Measurements from ENCODE around the gene DIABLO.

DNA sequence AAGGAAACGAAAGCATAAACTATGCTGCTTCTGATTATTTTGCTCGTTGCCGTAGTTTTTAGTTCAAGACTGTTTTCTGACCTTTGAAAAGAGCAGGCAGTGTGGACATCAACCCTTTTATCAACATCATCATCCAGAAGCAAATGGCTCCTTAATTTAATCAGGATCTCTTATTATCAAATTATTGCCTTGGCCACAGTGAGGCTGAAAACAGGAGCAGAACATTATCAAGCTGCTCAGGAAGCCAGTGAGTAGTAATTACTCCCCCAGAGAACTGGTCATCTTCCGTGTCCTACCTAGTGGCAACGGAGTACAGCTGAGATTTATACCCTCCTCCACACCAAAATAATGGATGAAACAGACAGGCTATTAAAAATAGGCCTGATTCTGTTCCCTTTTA lies 2.2 kb upstream of the DIABLO start:
- peak; percentile 28 for TF ChIP-seq RAD21 (IDR thresholded peaks at IDR 0.05; ENCODE audit: low read length)
- no peak for TF ChIP-seq POLR2AphosphoS5 (IDR thresholded peaks at IDR 0.05; ENCODE audit: low read depth, low read length)
- no peak for TF ChIP-seq NFIC (IDR thresholded peaks at IDR 0.05; ENCODE audit: borderline replicate concordance)
- peak; percentile 76; the same call in 1 of the 2 replicates for TF ChIP-seq RCOR1 (IDR thresholded peaks at IDR 0.05; ENCODE audit: low read length)
- TF ChIP-seq EP300 (IDR thresholded peaks at IDR 0.05; ENCODE audit: borderline replicate concordance in 1 of 2, low read depth in 1 of 2, low read length in 1 of 2), result peak in 1 of 2 experiments; percentile 98; a peak in 2 of 4 replicates
- TF ChIP-seq, protein P1, sequence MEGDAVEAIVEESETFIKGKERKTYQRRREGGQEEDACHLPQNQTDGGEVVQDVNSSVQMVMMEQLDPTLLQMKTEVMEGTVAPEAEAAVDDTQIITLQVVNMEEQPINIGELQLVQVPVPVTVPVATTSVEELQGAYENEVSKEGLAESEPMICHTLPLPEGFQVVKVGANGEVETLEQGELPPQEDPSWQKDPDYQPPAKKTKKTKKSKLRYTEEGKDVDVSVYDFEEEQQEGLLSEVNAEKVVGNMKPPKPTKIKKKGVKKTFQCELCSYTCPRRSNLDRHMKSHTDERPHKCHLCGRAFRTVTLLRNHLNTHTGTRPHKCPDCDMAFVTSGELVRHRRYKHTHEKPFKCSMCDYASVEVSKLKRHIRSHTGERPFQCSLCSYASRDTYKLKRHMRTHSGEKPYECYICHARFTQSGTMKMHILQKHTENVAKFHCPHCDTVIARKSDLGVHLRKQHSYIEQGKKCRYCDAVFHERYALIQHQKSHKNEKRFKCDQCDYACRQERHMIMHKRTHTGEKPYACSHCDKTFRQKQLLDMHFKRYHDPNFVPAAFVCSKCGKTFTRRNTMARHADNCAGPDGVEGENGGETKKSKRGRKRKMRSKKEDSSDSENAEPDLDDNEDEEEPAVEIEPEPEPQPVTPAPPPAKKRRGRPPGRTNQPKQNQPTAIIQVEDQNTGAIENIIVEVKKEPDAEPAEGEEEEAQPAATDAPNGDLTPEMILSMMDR (IDR thresholded peaks at IDR 0.05), result no peak
